ENCODE data around the gene CETP. TPM values are rescaled to one million over a fixed set of nuclear protein-coding genes. Genes with fewer than 3 reads are reported as not detected.

Gene CETP
- total RNA-seq, 6 experiments from 2014 or later, result not detected

GRCh38 chr16:56927471-56927870 lies 34.3 kb upstream of the CETP start:
- Mint-ChIP-seq H3K36me3 (ENCODE audit: low read depth) (peaks cover under 1% of the 10 kb centered on the region), H3K27me3 (ENCODE audit: insufficient read depth) (peaks cover 11% of the 10 kb centered on the region), H3K4me1 (ENCODE audit: low read depth) (no peaks in the 10 kb centered on the region), H3K9me3 (no peaks in the 10 kb centered on the region), H3K4me3 (no peak overlapping the region), H3K27ac (no peak overlapping the region)
- DNase-seq, result no peak
- no peak for TF ChIP-seq CTCF (IDR thresholded peaks at IDR 0.05)

- H3K36me3 Mint-ChIP-seq (ENCODE audit: low read depth), result peaks cover 17% of the 10 kb centered on the region
- H3K27me3 Mint-ChIP-seq (ENCODE audit: insufficient read depth), result peaks cover 10% of the 10 kb centered on the region
- no peak overlapping the region for H3K4me3 Mint-ChIP-seq
- TF ChIP-seq CTCF (IDR thresholded peaks at IDR 0.05), result no peak
- no peak for DNase-seq
- H3K27ac Mint-ChIP-seq, result no peak overlapping the region
- peaks cover 12% of the 10 kb centered on the region for H3K4me1 Mint-ChIP-seq (ENCODE audit: low read depth)
- H3K9me3 Mint-ChIP-seq, result no peaks in the 10 kb centered on the region
Observed at GRCh38 chr16:56929639-56930038, 32.1 kb upstream of the CETP start.

GRCh38 chr16:56930486-56931270 lies 31.1 kb upstream of the CETP start:
- H3K9me3 Mint-ChIP-seq, result no peaks in the 10 kb centered on the region
- H3K27ac Mint-ChIP-seq, result peak overlapping the region; percentile 95
- peaks cover 13% of the 10 kb centered on the region for H3K27me3 Mint-ChIP-seq (ENCODE audit: insufficient read depth)
- DNase-seq, result no peak
- peaks cover 27% of the 10 kb centered on the region for H3K36me3 Mint-ChIP-seq (ENCODE audit: low read depth)
- TF ChIP-seq CTCF (IDR thresholded peaks at IDR 0.05), result no peak
- H3K4me3 Mint-ChIP-seq, result peak overlapping the region; percentile 99; the same call in 1 of the 2 replicates
- peaks cover 23% of the 10 kb centered on the region for H3K4me1 Mint-ChIP-seq (ENCODE audit: low read depth)

- peak overlapping the region; percentile 99 for H3K4me3 Mint-ChIP-seq
- peaks cover 31% of the 10 kb centered on the region for H3K36me3 Mint-ChIP-seq (ENCODE audit: low read depth)
- TF ChIP-seq CTCF (IDR thresholded peaks at IDR 0.05), result no peak
- H3K9me3 Mint-ChIP-seq, result no peaks in the 10 kb centered on the region
- H3K27ac Mint-ChIP-seq, result peak overlapping the region; percentile 95
- H3K27me3 Mint-ChIP-seq (ENCODE audit: insufficient read depth), result peaks cover 13% of the 10 kb centered on the region
- peaks cover 27% of the 10 kb centered on the region for H3K4me1 Mint-ChIP-seq (ENCODE audit: low read depth)
- no peak for DNase-seq
Observed at GRCh38 chr16:56931271-56931891, 30.4 kb upstream of the CETP start.

DNA sequence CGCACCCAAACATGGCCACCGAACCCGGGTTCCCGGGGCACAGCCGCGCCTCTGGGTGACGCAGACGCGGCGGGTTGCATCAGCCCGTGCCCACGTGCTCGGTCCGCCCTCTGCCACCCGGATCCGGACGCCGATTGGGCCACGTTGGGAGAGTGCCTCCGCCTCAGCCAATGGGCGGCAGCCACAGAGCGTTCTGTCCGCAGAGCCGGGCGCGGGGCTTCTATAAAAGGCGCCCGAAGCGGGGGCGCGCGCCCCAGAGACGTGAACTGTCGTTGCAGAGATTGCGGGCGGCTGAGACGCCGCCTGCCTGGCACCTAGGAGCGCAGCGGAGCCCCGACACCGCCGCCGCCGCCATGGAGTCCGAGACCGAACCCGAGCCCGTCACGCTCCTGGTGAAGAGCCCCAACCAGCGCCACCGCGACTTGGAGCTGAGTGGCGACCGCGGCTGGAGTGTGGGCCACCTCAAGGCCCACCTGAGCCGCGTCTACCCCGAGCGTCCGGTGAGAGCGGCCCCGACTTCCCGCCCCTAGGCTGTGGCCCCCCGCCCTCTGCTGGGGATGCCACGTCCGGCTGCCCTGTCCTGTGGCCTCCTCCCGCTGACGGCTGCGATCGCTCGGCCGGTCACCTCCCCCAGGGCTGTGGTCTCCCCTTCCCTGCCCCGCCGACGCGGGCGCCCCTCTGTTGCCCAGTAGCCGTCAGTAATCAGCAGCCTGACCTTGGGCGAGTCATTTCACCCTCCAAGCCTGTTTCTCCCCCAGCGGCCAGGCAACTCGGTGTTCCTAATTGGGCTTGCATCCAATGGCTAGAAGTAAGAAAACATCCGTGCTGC lies 29.6 kb upstream of the CETP start, which contains the start of gene HERPUD1:
Gene HERPUD1, plus strand, starts transcription at position 251 of the 829 bp plus-strand sequence. Its CDS starts 103 bp downstream, at position 354.
- peaks cover 13% of the 10 kb centered on the region for H3K27me3 Mint-ChIP-seq (ENCODE audit: insufficient read depth)
- H3K4me1 Mint-ChIP-seq (ENCODE audit: low read depth), result peaks cover 34% of the 10 kb centered on the region
- peak; percentile 65 for TF ChIP-seq CTCF (IDR thresholded peaks at IDR 0.05)
- peak; percentile 98 for DNase-seq
- no peaks in the 10 kb centered on the region for H3K9me3 Mint-ChIP-seq
- peak within 1 kb of the TSS; percentile 95 for H3K27ac Mint-ChIP-seq
- peak within 1 kb of the TSS; percentile 99 for H3K4me3 Mint-ChIP-seq
- peaks cover 37% of the 10 kb centered on the region for H3K36me3 Mint-ChIP-seq (ENCODE audit: low read depth)

Data from HFFc6 (cell line).